ENCODE measurements around the gene C1QL1. TPM values are rescaled to one million over a fixed set of nuclear protein-coding genes. Genes with fewer than 3 reads are reported as not detected.

Gene C1QL1
- total RNA-seq, 1 experiment from 2014 or later, result 3.5 TPM

DNA sequence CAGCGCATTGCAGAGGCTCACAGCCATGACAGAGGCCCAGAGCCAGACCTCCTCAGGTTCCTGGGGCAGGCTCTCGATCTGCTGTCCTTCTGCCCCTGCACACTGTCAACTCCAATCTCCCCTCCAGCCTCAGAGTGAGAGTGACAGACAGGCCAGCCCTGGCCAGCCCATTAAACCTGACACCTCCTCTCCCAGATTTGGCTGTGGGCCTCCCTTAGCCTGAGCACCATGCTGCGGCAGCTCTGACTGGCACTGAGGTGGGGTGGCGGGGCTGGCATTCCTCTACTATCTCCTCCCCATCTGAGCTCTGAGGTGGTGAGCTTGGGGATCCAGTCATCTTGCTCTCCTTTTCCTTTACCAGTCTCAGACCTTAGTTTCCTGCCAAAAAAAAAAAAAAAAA, 15.5 kb upstream of the C1QL1 start (continued):
- TF ChIP-seq JUND (IDR thresholded peaks at IDR 0.05) (no peak), CBX3 (IDR thresholded peaks at IDR 0.05; ENCODE audit: low read depth) (no peak), SIN3A (IDR thresholded peaks at IDR 0.05; ENCODE audit: low read depth) (no peak), YY1 (IDR thresholded peaks at IDR 0.05; ENCODE audit: extremely low read depth, insufficient replicate concordance, low read depth, low read length) (no peak)

DNA sequence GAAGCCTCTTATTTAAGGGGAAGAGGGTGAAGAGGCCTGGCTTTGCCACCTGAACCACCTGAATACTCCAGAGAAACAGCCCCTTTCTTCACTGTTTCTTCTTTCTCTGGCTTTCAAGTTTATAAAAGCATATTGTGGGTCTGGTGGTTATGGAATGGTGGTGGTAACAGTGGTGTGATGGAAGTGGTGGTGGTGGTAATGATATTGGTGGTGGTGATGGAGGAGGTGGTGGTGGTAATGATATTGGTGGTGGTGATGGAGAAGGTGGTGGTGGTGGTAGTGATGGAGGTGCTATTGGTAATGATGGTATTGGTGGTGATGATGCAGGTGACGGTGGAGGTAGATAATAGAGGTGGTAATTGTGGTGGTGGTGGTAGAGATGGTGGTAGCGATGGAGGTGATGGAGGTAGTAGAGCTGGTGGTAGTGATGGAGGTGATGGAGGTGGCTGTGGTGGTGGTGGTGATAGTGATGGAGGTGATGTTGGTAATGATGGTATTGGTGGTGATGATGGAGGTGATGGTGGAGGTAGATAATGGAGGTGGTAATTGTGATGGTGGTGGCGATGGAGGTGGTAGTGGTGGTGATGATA, 14.1 kb upstream of the C1QL1 start:
- ChIA-PET RAD21 (ENCODE audit: low non-redundant PET in 1 of 2, low total read pairs in 2 of 2, uncharacterized antibody in 2 of 2, unreplicated experiment in 2 of 2) (no interaction called here), CTCF (no interaction called here), POLR2A (no interaction called here)
- TF ChIP-seq EZH2 (IDR thresholded peaks at IDR 0.05) (no peak), EZH2phosphoT487 (IDR thresholded peaks at IDR 0.05; ENCODE audit: borderline replicate concordance) (no peak), SP1 (IDR thresholded peaks at IDR 0.05; ENCODE audit: low read depth) (no peak), ELF1 (IDR thresholded peaks at IDR 0.05; ENCODE audit: borderline replicate concordance, low read depth) (no peak), ZFX (IDR thresholded peaks at IDR 0.05) (no peak), CBX3 (IDR thresholded peaks at IDR 0.05; ENCODE audit: low read depth) (no peak), CEBPB (IDR thresholded peaks at IDR 0.05; ENCODE audit: low read depth) (no peak), JUND (IDR thresholded peaks at IDR 0.05) (no peak), POLR2AphosphoS5 (IDR thresholded peaks at IDR 0.05; ENCODE audit: low read depth, low read length) (no peak), RAD21 (IDR thresholded peaks at IDR 0.05; ENCODE audit: low read depth) (no peak)
- TF ChIP-seq, protein P1, sequence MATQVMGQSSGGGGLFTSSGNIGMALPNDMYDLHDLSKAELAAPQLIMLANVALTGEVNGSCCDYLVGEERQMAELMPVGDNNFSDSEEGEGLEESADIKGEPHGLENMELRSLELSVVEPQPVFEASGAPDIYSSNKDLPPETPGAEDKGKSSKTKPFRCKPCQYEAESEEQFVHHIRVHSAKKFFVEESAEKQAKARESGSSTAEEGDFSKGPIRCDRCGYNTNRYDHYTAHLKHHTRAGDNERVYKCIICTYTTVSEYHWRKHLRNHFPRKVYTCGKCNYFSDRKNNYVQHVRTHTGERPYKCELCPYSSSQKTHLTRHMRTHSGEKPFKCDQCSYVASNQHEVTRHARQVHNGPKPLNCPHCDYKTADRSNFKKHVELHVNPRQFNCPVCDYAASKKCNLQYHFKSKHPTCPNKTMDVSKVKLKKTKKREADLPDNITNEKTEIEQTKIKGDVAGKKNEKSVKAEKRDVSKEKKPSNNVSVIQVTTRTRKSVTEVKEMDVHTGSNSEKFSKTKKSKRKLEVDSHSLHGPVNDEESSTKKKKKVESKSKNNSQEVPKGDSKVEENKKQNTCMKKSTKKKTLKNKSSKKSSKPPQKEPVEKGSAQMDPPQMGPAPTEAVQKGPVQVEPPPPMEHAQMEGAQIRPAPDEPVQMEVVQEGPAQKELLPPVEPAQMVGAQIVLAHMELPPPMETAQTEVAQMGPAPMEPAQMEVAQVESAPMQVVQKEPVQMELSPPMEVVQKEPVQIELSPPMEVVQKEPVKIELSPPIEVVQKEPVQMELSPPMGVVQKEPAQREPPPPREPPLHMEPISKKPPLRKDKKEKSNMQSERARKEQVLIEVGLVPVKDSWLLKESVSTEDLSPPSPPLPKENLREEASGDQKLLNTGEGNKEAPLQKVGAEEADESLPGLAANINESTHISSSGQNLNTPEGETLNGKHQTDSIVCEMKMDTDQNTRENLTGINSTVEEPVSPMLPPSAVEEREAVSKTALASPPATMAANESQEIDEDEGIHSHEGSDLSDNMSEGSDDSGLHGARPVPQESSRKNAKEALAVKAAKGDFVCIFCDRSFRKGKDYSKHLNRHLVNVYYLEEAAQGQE (IDR thresholded peaks at IDR 0.05; ENCODE audit: low read depth), result no peak
- TF ChIP-seq, protein P2, sequence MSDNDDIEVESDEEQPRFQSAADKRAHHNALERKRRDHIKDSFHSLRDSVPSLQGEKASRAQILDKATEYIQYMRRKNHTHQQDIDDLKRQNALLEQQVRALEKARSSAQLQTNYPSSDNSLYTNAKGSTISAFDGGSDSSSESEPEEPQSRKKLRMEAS (IDR thresholded peaks at IDR 0.05), result no peak
- TF ChIP-seq, protein P3, sequence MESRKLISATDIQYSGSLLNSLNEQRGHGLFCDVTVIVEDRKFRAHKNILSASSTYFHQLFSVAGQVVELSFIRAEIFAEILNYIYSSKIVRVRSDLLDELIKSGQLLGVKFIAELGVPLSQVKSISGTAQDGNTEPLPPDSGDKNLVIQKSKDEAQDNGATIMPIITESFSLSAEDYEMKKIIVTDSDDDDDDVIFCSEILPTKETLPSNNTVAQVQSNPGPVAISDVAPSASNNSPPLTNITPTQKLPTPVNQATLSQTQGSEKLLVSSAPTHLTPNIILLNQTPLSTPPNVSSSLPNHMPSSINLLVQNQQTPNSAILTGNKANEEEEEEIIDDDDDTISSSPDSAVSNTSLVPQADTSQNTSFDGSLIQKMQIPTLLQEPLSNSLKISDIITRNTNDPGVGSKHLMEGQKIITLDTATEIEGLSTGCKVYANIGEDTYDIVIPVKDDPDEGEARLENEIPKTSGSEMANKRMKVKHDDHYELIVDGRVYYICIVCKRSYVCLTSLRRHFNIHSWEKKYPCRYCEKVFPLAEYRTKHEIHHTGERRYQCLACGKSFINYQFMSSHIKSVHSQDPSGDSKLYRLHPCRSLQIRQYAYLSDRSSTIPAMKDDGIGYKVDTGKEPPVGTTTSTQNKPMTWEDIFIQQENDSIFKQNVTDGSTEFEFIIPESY (IDR thresholded peaks at IDR 0.05; ENCODE audit: extremely low read depth, insufficient replicate concordance, low read length), result no peak
- H3K9me3 ChIP-seq (ENCODE audit: control insufficient read depth in 1 of 2, insufficient read depth in 1 of 2, low read depth in 1 of 2, low read length in 2 of 2), result no peaks in the 10 kb centered on the region
- no peaks in the 10 kb centered on the region for H3K79me2 ChIP-seq (ENCODE audit: insufficient read depth, low read length)
- no peaks in the 10 kb centered on the region for H3K9me2 ChIP-seq (ENCODE audit: insufficient read depth)
- no peak overlapping the region for H3K4me3 ChIP-seq (replicated peaks in 1 of 2; ENCODE audit: low read depth in 1 of 2, low read length in 2 of 2)
- peaks cover 3% of the 10 kb centered on the region for H3K27me3 ChIP-seq (ENCODE audit: insufficient read depth, low read length)
- intact Hi-C loops (cut with micrococcal nuclease), result no loop called here
- ATAC-seq (no peak), DNase-seq (ENCODE audit: low read depth, low spot score) (no peak)
- no peaks in the 10 kb centered on the region for H3K4me1 ChIP-seq (ENCODE audit: control insufficient read depth in 1 of 2, insufficient read depth in 2 of 2, low read length in 2 of 2)
- no peak overlapping the region for H2AFZ ChIP-seq (ENCODE audit: low read depth, low read length, poor library complexity, severe bottlenecking)
- H3K27ac ChIP-seq (ENCODE audit: low read depth, low read length), result no peak overlapping the region
- no peak overlapping the region for H3K9ac ChIP-seq (ENCODE audit: low read length)
- H4K20me1 ChIP-seq (ENCODE audit: insufficient read depth), result no peaks in the 10 kb centered on the region
- no peak overlapping the region for H3K4me2 ChIP-seq (ENCODE audit: low read length)
- no peaks in the 10 kb centered on the region for H3K36me3 ChIP-seq (ENCODE audit: control insufficient read depth in 1 of 2, insufficient read depth in 2 of 2, low read length in 2 of 2)
- no TSS peak for BruUV-seq (replicated peaks)
